GM21423 (cell line): ENCODE data around the gene TAS2R42.

ENCODE experiments used
- ATAC-seq: cut with Tn5 transposase; IDR thresholded peaks from one replicate; pipeline ENCODE4 v1.9.1; 2021; ENCODE audit warnings: mild to moderate bottlenecking, moderate library complexity; ENCODE audit not compliant: unreplicated experiment

TAS2R42 gene

GRCh38 chr12:11147420-11147819, 39.3 kb downstream of the TAS2R42 start:
- no peak for ATAC-seq

GRCh38 chr12:11144297-11144696, 42.4 kb downstream of the TAS2R42 start:
- no peak for ATAC-seq

- ATAC-seq = no peak
Measured at GRCh38 chr12:11143352-11143751, 43.4 kb downstream of the TAS2R42 start.

- ATAC-seq = no peak
Measured at GRCh38 chr12:11136075-11136474, 50.7 kb downstream of the TAS2R42 start.
